Heart left ventricle (tissue), 13 donors: ENCODE data around the gene VBP1.

Experiments
- POLR2A ChIP-seq, 2 donors: fragments of 450-650 bp; IDR thresholded peaks; one replicate each; pipeline ENCODE4 v1.6.1; 2017; ENCODE audit warnings: antibody characterized with exemption in 2 of 2, mild to moderate bottlenecking in 2 of 2, moderate library complexity in 2 of 2
- TF ChIP-seq, protein P1 (sequence below), 12 donors: fragments of 200-600 bp; sonication (generic) in 4 of 12; IDR thresholded peaks; one replicate each; pipeline versions ENCODE4 v1.5.0 to v1.8.0; 2018 to 2022; ENCODE audit warnings: antibody characterized with exemption in 12 of 12, mild to moderate bottlenecking in 5 of 12
- donor health status: ischemic (EF 13 %, LVEDD 7.1; RV severe dilation, severe dysfunction).
- donor health status: DM: no; HTN: yes; CAD: no.
- donor health status: DM: no; HTN: no; CAD: no.
- donor health status: ischemic (EF 25% LVEDD 6.9; RV normal size, moderate dysfunction).
- donor health status: ischemic (EF 25% LVEDD 5.7; RV mildly dilated, moderate dysfunction).
- donor health status: ischemic (EF 35%, LVEDD 5.7; RV mildly dilated, moderate dysfunction).
- donor health status: nonischemic (EF 11% LVEDD 7.7; RV severe dilation, severe dysfunction).
- donor health status: DM: yes; HTN: yes; CAD: no.
- donor health status: PGD.
- donor health status: ischemic (EF 29% LVEDD 5.4; RV normal size, mild dysfunction).
- donor health status: nonischemic (EF 23%, LVEDD 6.1; RV moderate dilation, normal function).

DNA sequence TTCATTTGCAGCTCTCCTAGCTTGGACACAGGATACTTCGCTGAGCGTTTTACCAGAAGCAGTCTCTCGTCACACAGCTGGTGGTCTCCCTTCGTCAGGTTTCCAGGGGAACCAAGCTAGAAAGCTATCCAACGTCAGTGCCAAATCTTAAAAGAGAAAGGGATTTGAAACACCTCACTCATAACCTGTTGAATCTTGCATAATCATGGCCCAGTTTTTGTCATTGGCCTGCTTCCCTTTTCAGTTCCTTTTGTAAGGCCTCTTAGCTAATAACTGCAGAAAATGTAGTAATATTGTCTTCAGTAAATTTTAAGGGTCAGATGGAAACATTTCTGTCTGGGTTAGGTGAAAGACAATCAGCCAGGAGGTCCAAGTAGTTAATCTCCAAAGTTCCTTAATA lies 26.0 kb downstream of the VBP1 start:
- TF ChIP-seq POLR2A (IDR thresholded peaks at IDR 0.05) = no peak
- TF ChIP-seq, protein P1, sequence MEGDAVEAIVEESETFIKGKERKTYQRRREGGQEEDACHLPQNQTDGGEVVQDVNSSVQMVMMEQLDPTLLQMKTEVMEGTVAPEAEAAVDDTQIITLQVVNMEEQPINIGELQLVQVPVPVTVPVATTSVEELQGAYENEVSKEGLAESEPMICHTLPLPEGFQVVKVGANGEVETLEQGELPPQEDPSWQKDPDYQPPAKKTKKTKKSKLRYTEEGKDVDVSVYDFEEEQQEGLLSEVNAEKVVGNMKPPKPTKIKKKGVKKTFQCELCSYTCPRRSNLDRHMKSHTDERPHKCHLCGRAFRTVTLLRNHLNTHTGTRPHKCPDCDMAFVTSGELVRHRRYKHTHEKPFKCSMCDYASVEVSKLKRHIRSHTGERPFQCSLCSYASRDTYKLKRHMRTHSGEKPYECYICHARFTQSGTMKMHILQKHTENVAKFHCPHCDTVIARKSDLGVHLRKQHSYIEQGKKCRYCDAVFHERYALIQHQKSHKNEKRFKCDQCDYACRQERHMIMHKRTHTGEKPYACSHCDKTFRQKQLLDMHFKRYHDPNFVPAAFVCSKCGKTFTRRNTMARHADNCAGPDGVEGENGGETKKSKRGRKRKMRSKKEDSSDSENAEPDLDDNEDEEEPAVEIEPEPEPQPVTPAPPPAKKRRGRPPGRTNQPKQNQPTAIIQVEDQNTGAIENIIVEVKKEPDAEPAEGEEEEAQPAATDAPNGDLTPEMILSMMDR (IDR thresholded peaks at IDR 0.05) = no peak
